ENCODE results near the gene SMR3A.

- TF ChIP-seq EP300 (IDR thresholded peaks at IDR 0.05) (no peak), CTCF (IDR thresholded peaks at IDR 0.05) (no peak), POLR2A (IDR thresholded peaks at IDR 0.05) (no peak), POLR2AphosphoS5 (IDR thresholded peaks at IDR 0.05) (no peak)
Observed at GRCh38 chr4:70405765-70406164, 45.2 kb downstream of the SMR3A start.
